HG02938 (cell line): ENCODE results near the gene GFRA1.

Source experiments
- ATAC-seq: cut with Tn5 transposase; IDR thresholded peaks from one replicate; pipeline ENCODE4 v1.9.1; 2021; ENCODE audit warnings: mild to moderate bottlenecking, moderate library complexity; ENCODE audit not compliant: unreplicated experiment

GFRA1 gene

GRCh38 chr10:116245156-116245555 lies 27.9 kb downstream of the GFRA1 start:
- ATAC-seq, result no peak

- no peak for ATAC-seq
Observed at GRCh38 chr10:116241642-116242410, 31.2 kb downstream of the GFRA1 start.

GRCh38 chr10:116241085-116241484 lies 31.9 kb downstream of the GFRA1 start:
- no peak for ATAC-seq

- ATAC-seq, result no peak
Observed at GRCh38 chr10:116240157-116240950, 32.7 kb downstream of the GFRA1 start.

- no peak for ATAC-seq
Observed at GRCh38 chr10:116239229-116239628, 33.8 kb downstream of the GFRA1 start.

- ATAC-seq, result no peak
Observed at GRCh38 chr10:116237970-116238369, 35.0 kb downstream of the GFRA1 start.

GRCh38 chr10:116237260-116237659 lies 35.7 kb downstream of the GFRA1 start:
- no peak for ATAC-seq

GRCh38 chr10:116233230-116233629 lies 39.8 kb downstream of the GFRA1 start:
- no peak for ATAC-seq

GRCh38 chr10:116232613-116233012 lies 40.4 kb downstream of the GFRA1 start:
- no peak for ATAC-seq

- ATAC-seq, result no peak
Observed at GRCh38 chr10:116226766-116227165, 46.2 kb downstream of the GFRA1 start.

- ATAC-seq, result no peak
Observed at GRCh38 chr10:116226053-116226452, 47.0 kb downstream of the GFRA1 start.

GRCh38 chr10:116223289-116223688 lies 49.7 kb downstream of the GFRA1 start:
- ATAC-seq, result no peak

- no peak for ATAC-seq
Observed at GRCh38 chr10:116221053-116221452, 52.0 kb downstream of the GFRA1 start.

GRCh38 chr10:116216676-116217075 lies 56.3 kb downstream of the GFRA1 start:
- ATAC-seq, result no peak

- no peak for ATAC-seq
Observed at GRCh38 chr10:116215651-116216050, 57.4 kb downstream of the GFRA1 start.

- no peak for ATAC-seq
Observed at GRCh38 chr10:116211682-116212081, 61.3 kb downstream of the GFRA1 start.

GRCh38 chr10:116210588-116211346 lies 62.2 kb downstream of the GFRA1 start:
- ATAC-seq, result no peak

GRCh38 chr10:116209781-116210180 lies 63.2 kb downstream of the GFRA1 start:
- ATAC-seq, result no peak

- no peak for ATAC-seq
Observed at GRCh38 chr10:116208956-116209567, 63.9 kb downstream of the GFRA1 start.

- ATAC-seq, result no peak
Observed at GRCh38 chr10:116207690-116208089, 65.3 kb downstream of the GFRA1 start.

- ATAC-seq, result no peak
Observed at GRCh38 chr10:116203661-116204060, 69.3 kb downstream of the GFRA1 start.
